Upper lobe of left lung (tissue), 4 donors: ENCODE data around the gene C4orf54.

ENCODE experiments used
- EP300 ChIP-seq, 4 donors: sonication (generic); formaldehyde crosslinking; IDR thresholded peaks; one replicate each; pipeline ENCODE4 v1.5.1; 2017; ENCODE audit warnings: antibody characterized with exemption in 4 of 4, control low read depth in 2 of 4
- POLR2A ChIP-seq, 4 donors: fragments of 450-650 bp; IDR thresholded peaks; one replicate each; pipeline ENCODE4 v1.5.1; 2016 to 2017; ENCODE audit warnings: antibody characterized with exemption in 4 of 4, mild to moderate bottlenecking in 2 of 4
- TF ChIP-seq, protein P1 (sequence below), 6 experiments: fragments of 450-650 bp in 4 of 6; fragments of 200-600 bp in 2 of 6; sonication (generic) in 2 of 6; IDR thresholded peaks; one replicate each; pipeline ENCODE4 v1.5.1; 2016 to 2019; ENCODE audit warnings: antibody characterized with exemption in 6 of 6

DNA sequence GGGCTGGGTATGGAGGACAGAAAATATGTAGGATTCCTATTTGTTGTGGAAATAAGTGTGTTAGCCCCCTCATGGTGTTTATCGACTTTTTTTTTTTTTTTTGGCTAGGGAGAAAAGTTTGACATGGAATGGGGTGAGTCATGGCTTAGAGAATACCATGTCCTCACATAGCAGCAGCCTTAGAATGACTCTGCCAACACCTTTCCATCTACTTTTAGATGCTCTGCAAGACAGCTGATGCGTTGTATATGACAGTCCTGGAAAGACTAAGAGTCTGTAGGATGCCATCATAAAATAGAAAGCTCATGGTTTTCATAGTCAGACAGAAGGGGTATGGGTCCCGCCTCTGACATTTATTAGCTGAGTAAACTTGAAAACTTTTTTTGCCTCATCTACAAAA lies 45.3 kb downstream of the C4orf54 start:
- TF ChIP-seq, protein P1, sequence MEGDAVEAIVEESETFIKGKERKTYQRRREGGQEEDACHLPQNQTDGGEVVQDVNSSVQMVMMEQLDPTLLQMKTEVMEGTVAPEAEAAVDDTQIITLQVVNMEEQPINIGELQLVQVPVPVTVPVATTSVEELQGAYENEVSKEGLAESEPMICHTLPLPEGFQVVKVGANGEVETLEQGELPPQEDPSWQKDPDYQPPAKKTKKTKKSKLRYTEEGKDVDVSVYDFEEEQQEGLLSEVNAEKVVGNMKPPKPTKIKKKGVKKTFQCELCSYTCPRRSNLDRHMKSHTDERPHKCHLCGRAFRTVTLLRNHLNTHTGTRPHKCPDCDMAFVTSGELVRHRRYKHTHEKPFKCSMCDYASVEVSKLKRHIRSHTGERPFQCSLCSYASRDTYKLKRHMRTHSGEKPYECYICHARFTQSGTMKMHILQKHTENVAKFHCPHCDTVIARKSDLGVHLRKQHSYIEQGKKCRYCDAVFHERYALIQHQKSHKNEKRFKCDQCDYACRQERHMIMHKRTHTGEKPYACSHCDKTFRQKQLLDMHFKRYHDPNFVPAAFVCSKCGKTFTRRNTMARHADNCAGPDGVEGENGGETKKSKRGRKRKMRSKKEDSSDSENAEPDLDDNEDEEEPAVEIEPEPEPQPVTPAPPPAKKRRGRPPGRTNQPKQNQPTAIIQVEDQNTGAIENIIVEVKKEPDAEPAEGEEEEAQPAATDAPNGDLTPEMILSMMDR (IDR thresholded peaks at IDR 0.05), result no peak
- TF ChIP-seq POLR2A (IDR thresholded peaks at IDR 0.05) (no peak), EP300 (IDR thresholded peaks at IDR 0.05) (no peak)
